Activated gamma-delta T cell (primary cell): ENCODE measurements around the gene ZNF282.

Experiments used
- DNase-seq: peaks from one replicate; lab custom pipeline; 2025; lab: John Stamatoyannopoulos, UW

Gene ZNF282

GRCh38 chr7:149191851-149192250, 3.5 kb upstream of the ZNF282 start:
- DNase-seq = no peak

- no peak for DNase-seq
Observed at GRCh38 chr7:149194799-149195179, 557 bp upstream of the ZNF282 start.

GRCh38 chr7:149196151-149196704, 882 bp downstream of the ZNF282 start:
- no peak for DNase-seq

GRCh38 chr7:149196705-149197171, 1.4 kb downstream of the ZNF282 start:
- DNase-seq = no peak

GRCh38 chr7:149197675-149198074, 2.3 kb downstream of the ZNF282 start:
- DNase-seq = no peak

- DNase-seq = no peak
Observed at GRCh38 chr7:149198161-149198816, 2.9 kb downstream of the ZNF282 start.

GRCh38 chr7:149199234-149199995, 4.1 kb downstream of the ZNF282 start:
- DNase-seq = no peak

- no peak for DNase-seq
Observed at GRCh38 chr7:149202831-149203231, 7.5 kb downstream of the ZNF282 start.

GRCh38 chr7:149205690-149206381, 10.5 kb downstream of the ZNF282 start:
- no peak for DNase-seq

- no peak for DNase-seq
Observed at GRCh38 chr7:149207324-149208035, 12.1 kb downstream of the ZNF282 start.

GRCh38 chr7:149209518-149210269, 14.3 kb downstream of the ZNF282 start:
- no peak for DNase-seq

GRCh38 chr7:149210551-149210950, 15.2 kb downstream of the ZNF282 start:
- DNase-seq = no peak

GRCh38 chr7:149214020-149214720, 18.8 kb downstream of the ZNF282 start:
- DNase-seq = no peak

- no peak for DNase-seq
Observed at GRCh38 chr7:149216402-149216801, 21.1 kb downstream of the ZNF282 start.

- no peak for DNase-seq
Observed at GRCh38 chr7:149217570-149217969, 22.2 kb downstream of the ZNF282 start.

GRCh38 chr7:149218469-149219420, 23.4 kb downstream of the ZNF282 start:
- no peak for DNase-seq

GRCh38 chr7:149220534-149220933, 25.2 kb downstream of the ZNF282 start:
- DNase-seq = no peak

GRCh38 chr7:149223176-149223575, 27.8 kb downstream of the ZNF282 start:
- no peak for DNase-seq

- no peak for DNase-seq
Observed at GRCh38 chr7:149223761-149224160, 28.4 kb downstream of the ZNF282 start.
